HCT116 (cell line): ENCODE results near the gene NFE2L2.

ENCODE experiments used
- ATF3 ChIP-seq: IDR thresholded peaks from 2 replicates; pipeline ENCODE4 v1.6.1; 2012
- POLR2A ChIP-seq: IDR thresholded peaks from 2 replicates; pipeline ENCODE4 v1.7.0; 2011; ENCODE audit warnings: borderline replicate concordance; ENCODE audit not compliant: insufficient read depth, insufficient read length; ENCODE audit errors: extremely low read depth
- RAD21 ChIP-seq: IDR thresholded peaks from 2 replicates; pipeline ENCODE4 v1.6.1; 2012; ENCODE audit warnings: low read depth, mild to moderate bottlenecking
- REST ChIP-seq: IDR thresholded peaks from 2 replicates; pipeline ENCODE4 v1.6.1; 2012; ENCODE audit warnings: low read depth
- SIN3A ChIP-seq: IDR thresholded peaks from 2 replicates; pipeline ENCODE4 v1.6.1; 2012; ENCODE audit warnings: low read depth
- YY1 ChIP-seq: IDR thresholded peaks from 2 replicates; pipeline ENCODE4 v1.6.1; 2011; ENCODE audit warnings: low read length, low read depth, moderate library complexity, mild to moderate bottlenecking; ENCODE audit not compliant: insufficient replicate concordance; ENCODE audit errors: extremely low read depth
- ZNF274 ChIP-seq: fragments of 200-500 bp; sonication (Bioruptor generic); IDR thresholded peaks from 2 replicates; pipeline ENCODE4 v1.6.1; 2014; ENCODE audit warnings: mild to moderate bottlenecking, low read depth, low read length, inconsistent platforms
- TF ChIP-seq, protein P1 (sequence below), 3 experiments: fragments of 200-600 bp in 1 of 3; sonication (generic) in 1 of 3; IDR thresholded peaks in 2 of 3; conservative IDR thresholded peaks in 1 of 3; 2 replicates each; pipeline ENCODE4 v1.5.1; 2012 to 2017; ENCODE audit warnings: low read depth in 2 of 3, low read length in 2 of 3, antibody characterized with exemption in 1 of 3, borderline replicate concordance in 1 of 3, control low read depth in 1 of 3, mild to moderate bottlenecking in 1 of 3, mixed read lengths in 1 of 3, mixed run types in 1 of 3, moderate library complexity in 1 of 3; ENCODE audit not compliant: insufficient read depth in 1 of 3
- TF ChIP-seq, protein P2 (sequence below): IDR thresholded peaks from 2 replicates; pipeline ENCODE4 v1.6.1; 2011; ENCODE audit warnings: mild to moderate bottlenecking, low read length, moderate library complexity; ENCODE audit not compliant: insufficient replicate concordance; ENCODE audit errors: extremely low read depth

DNA sequence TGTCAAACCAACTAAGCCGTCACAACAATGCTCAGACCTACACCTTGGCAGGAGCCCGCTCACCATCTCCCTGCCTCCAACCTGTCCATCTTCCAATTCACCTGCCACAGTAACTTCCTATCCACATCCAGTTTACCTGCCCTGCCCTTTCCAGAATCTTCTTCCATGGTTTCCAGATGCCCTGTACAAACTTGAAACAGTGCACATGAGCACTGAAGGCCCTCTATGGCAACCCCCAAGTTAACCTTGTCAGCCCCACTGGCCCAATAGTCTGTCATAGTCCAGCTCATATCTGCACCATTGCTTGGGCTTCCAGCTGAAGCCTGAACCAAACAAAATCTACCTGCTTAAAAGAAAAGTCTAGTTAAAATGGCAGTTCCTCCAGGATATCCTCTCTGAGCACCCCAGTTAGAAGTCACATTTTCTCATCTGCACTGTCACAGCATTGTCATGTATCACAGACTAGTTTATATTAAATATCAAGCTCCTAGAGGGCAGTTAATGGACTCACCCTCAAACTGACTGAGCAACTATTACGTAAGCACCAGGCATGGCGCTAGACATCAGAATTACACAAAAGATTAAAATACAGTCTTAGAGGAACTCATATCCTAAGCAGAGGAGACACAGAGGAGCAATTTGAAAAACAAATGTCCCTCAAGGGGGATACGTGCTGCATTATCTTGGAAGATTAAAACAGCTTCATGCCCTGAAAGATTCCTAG lies 11.6 kb downstream of the NFE2L2 start:
- TF ChIP-seq, protein P1, sequence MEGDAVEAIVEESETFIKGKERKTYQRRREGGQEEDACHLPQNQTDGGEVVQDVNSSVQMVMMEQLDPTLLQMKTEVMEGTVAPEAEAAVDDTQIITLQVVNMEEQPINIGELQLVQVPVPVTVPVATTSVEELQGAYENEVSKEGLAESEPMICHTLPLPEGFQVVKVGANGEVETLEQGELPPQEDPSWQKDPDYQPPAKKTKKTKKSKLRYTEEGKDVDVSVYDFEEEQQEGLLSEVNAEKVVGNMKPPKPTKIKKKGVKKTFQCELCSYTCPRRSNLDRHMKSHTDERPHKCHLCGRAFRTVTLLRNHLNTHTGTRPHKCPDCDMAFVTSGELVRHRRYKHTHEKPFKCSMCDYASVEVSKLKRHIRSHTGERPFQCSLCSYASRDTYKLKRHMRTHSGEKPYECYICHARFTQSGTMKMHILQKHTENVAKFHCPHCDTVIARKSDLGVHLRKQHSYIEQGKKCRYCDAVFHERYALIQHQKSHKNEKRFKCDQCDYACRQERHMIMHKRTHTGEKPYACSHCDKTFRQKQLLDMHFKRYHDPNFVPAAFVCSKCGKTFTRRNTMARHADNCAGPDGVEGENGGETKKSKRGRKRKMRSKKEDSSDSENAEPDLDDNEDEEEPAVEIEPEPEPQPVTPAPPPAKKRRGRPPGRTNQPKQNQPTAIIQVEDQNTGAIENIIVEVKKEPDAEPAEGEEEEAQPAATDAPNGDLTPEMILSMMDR (IDR thresholded peaks at IDR 0.05 in 2 of 3, conservative IDR thresholded peaks at IDR 0.05 in 1 of 3; ENCODE audit: borderline replicate concordance in 1 of 3, insufficient read depth in 1 of 3, low read depth in 2 of 3, low read length in 2 of 3): no peak
- TF ChIP-seq RAD21 (no peak), ATF3 (no peak), ZNF274 (no peak), POLR2A (no peak), YY1 (no peak), SIN3A (no peak), REST (no peak)
- TF ChIP-seq, protein P2, sequence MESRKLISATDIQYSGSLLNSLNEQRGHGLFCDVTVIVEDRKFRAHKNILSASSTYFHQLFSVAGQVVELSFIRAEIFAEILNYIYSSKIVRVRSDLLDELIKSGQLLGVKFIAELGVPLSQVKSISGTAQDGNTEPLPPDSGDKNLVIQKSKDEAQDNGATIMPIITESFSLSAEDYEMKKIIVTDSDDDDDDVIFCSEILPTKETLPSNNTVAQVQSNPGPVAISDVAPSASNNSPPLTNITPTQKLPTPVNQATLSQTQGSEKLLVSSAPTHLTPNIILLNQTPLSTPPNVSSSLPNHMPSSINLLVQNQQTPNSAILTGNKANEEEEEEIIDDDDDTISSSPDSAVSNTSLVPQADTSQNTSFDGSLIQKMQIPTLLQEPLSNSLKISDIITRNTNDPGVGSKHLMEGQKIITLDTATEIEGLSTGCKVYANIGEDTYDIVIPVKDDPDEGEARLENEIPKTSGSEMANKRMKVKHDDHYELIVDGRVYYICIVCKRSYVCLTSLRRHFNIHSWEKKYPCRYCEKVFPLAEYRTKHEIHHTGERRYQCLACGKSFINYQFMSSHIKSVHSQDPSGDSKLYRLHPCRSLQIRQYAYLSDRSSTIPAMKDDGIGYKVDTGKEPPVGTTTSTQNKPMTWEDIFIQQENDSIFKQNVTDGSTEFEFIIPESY: no peak
